GM21619 (cell line): ENCODE data around the gene NXPE1.
"Not testable (repeated sequence)": the region's sequence is repeated elsewhere in the genome, so short reads cannot be mapped to it uniquely, and the experiment has no call there.

ENCODE experiments used
- ATAC-seq: cut with Tn5 transposase; IDR thresholded peaks from one replicate; pipeline ENCODE4 v1.9.1; 2021; ENCODE audit not compliant: unreplicated experiment

NXPE1 gene

DNA sequence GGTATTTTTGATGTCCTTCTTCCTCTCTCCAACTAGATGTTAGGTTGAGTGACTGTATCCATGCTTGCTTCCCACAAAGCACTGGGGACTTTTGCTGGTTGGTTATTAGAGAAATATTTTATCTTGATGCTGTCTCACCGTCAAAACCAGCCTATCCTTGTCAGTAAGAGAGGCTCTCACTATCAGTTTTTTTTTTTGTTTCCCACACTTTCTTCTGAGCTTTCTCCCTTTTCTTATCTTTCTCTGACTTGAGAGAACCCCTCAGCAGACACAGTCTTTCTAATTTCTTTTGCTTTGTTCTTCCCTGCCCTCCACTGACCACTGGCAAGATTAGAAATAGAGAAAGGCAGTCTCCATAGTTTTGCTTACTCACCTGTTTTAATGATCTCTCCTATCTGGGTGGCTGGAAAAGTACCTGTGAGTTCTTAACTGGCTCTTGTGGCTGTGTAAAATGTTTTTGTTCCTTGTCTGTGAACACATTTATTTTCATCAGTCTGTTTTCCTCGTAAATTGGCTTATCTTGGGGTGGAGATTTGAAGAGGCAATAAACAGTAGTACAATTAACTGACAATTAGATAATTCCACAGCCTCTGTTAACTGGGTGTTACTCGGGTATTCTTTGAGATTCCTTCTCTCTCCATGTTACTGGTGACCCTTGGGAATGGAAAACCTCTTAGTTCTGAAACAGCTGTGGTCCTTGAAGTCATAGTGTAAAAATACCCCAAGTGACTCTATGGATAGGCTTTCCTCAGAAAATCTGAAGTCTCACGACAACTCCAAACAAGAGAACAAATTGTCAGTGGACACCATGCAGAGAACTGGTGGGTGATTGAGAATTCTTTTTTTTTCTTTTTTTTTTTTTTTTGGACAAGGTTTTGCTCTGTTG is at the start of gene NXPE1:
Gene NXPE1 (minus strand): TSS at position 457 of the 886 bp plus-strand sequence. CDS start 8,680 bp downstream, outside the sequence.
- no peak for ATAC-seq

DNA sequence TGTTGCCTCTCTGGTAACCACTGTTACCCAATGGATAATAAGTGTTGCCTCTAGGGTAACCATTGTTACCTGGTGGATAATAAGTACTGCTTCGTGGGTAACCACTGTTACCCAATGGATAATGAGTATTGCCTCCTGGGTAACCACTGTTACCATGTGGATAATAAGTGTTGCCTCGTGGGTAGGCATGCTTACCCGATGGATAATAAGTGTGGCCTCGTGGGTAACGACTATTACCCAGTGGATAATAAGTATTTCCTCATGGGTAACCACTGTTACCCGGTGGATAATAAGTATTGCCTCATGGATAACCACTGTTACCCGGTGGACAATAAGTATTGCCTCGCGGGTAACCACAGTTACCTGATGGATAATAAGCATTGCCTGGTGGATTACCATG is 49.7 kb upstream of the NXPE1 start:
- no peak for ATAC-seq

DNA sequence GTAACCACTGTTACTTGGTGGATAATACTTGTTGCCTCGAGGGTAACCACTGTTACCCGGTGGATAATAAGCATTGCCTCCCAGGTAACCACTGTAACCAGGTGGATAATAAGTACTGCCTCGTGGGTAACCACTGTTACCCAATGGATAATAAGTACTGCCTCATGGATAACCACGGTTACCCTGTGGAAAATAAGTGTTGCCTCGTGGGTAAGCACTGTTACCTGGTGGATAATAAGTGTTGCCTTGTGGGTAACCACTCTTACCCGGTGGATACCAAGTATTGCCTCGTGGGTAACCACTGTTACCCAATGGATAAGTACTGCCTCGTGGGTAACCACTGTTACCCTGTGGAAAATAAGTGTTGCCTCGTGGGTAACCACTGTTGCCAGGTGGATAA is 48.9 kb upstream of the NXPE1 start:
- ATAC-seq, result not testable (repeated sequence)

DNA sequence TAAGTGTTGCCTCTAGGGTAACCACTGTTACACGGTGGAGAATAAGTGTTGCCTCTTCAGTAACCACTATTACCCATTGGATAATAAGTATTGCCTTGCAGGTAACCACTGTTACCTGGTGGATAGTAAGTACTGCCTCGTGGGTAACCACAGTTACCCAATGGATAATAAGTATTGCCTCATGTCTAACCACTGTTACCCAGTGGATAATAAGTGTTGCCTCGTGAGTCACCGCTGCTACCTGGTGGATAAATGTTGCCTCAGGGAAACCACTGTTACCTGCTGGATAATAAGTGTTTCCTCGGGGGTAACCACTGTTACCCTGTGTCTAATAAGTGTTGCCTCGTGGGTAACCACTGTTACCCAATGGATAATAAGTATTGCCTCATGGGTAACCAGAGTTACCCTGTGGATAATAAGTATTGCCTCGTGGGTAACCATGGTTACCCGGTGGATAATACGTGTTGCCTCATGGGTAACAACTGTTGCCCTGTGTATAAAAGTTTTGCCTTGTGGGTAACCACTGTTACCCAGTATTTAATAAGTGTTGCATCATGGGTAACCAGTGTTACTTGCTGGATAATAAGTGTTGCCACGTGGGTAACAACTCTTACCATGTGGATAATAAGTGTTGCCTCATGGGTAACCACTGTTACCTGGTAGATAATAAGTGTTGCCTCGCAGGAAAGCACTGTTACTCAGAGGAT is 48.2 kb upstream of the NXPE1 start:
- ATAC-seq, result no peak

DNA sequence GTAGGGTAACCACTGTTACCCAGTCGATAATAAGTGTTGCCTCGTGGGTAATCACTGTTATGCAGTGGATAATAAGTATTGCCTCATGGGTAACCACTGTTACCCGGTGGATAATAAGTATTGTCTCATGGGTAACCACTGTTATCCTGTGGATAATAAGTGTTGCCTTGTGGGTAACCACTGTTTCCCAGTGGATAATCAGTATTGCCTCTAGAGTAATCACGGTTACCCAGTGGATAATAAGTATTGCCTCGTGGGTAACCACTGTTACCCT is 47.1 kb upstream of the NXPE1 start:
- not testable (repeated sequence) for ATAC-seq

DNA sequence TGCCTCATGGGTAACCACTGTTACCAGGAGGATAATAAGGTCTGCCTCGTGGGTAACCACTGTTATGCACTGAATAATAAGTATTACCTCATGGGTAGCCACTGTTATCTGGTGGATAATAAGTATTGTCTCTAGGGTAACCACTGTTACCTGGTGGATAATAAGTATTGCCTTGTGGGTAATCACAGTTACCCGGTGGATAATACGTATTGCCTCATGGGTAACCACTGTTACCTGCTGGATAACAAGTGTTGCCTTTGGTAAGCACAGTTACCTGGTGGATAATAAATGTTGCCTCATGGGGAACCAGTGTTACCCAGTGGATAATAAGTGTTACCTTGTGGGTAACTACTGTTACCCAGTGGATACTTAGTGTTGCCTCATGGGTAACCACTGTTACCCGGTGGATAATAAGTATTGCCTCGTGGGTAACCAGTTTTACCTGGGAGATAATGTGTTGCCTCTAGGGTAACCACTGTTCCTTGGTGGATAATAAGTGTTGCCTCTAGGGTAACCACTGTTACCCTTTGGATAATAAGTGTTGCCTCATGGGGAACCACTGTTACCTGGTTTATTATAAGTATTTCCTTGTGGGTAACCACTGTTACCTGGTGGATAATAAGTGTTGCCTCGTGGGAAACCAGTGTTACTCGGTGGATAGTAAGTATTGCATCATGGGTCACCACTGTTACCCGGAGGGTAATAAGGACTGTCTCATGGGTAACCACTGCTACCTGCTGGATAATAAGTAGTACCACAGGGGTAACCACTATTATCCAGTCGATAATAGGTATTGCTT is 46.5 kb upstream of the NXPE1 start:
- no peak for ATAC-seq

DNA sequence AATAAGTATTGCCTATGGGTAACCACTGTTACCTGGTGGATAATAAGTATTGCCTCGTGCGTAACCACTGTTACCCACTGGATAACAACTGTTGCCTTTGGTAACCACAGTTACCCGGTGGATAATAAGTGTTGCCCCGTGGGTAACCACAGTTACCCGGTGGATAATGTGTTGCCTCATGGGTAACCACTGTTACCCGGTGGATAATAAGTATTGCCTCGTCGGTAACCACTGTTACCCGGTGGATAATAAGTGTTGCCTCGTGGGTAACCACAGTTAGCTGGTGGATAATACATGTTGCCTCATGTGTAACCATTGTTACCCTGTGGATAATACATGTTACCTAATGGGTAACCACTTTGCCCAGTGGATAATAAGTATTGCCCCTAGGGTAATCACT is 45.7 kb upstream of the NXPE1 start:
- ATAC-seq, result no peak

DNA sequence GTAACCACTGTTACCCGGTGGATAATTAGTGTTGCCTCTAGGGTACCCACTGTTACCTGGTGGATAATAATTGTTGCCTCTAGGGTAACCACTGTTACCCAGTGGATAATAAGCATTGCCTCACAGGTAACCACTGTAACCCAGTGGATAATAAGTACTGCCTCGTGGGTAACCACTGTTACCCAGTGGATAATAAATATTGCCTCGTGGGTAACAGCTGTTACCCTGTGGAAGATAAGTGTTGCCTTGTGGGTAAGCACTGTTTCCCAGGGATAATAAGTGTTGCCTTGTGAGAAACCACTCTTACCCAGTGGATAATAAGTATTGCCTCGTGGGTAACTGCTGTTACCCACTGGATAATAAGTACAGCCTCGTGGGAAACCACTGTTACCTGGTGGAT is 45.2 kb upstream of the NXPE1 start:
- ATAC-seq, result no peak

DNA sequence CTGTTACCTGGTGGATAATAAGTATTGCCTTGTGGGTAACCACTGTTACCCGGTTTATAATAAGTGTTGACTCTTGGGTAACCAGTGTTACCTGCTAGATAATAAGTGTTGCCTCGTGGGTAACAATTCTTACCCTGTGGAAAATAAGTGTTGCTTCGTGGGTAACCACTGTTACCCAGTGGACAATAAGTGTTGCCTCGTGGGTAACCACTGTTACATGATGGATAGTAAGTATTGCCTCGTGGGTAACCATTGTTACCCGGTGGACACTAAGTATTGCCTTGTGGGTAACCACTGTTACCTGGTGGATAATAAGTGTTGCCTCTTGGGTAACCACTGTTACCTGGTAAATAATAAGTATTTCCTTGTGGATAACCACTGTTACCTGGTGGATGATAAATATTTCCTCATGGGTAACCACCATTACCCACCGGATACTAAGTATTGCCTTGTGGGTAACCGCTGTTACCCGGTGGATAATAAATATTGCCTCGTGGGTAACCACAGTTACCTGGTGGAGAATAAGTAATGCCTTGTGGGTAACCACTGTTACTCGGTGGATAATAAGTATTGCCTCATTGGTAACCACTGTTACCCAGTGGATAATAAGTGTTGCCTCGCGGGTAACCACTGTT is 44.6 kb upstream of the NXPE1 start:
- ATAC-seq, result no peak

DNA sequence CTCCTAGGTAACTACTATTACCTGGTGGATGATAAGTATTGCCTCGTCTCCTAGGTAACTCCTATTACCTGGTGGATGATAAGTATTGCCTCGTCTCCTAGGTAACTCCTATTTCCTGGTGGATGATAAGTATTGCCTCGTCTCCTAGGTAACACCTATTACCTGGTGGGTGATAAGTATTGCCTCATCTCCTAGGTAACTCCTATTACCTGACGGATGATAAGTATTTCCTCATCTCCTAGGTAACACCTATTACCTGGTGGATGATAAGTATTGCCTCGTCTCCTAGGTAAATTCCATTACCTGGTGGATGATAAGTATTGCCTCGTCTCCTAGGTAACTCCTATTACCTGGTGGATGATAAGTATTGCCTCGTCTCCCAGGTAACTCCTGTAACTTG is 43.5 kb upstream of the NXPE1 start:
- ATAC-seq, result not testable (repeated sequence)

DNA sequence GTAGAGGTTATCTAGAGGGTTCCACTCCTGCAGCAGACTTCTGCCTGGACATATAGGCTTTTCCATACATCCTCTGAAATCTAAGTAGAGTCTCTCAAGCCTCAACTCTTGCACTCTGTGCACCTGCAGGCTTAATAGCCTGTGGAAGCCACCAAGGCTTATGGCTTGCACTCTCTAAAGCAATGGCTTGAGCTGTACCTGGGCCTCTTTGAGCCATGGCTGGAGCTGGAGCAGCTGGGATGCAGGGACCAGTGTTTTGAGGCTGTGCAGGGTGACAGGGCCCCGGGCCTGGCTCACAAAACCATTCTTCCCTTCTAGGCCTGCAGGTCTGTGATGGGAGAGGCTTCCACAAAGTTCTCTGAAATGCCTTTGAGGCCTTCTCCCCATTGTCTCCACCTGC is 38.8 kb upstream of the NXPE1 start:
- no peak for ATAC-seq

DNA sequence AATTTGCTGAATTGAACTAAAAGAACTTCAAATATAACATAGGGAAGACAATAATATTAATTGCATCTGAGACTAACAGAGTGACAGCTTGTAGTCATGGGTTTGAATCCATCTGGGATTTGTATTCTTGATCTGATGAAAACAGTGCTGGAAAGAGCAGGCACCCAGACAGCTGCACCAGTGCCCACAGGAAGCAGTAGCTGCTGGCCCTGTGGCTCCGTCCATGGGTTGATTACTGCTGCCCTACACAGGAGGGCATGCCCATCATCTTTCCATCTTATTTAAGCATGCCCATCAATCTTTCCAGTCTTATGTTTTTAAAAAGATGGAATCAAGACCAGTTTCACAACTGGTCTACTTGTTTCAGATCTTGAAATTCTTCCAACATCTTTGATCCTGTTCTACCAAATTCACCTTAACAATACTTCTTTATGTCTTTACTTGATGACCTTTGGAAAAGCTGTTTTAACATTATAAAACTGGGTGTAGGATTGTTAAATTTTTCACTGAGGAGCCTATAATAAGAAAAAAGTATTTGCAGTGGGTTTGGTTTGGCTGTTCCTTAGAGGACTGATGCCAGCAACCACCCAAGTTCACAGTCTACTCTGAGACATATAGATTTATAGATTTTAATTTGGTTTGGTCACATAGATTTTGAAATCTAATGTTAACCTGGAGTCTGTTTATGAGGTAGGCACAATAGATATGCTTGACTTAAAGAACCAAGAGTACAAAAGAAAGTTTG is 36.7 kb upstream of the NXPE1 start:
- no peak for ATAC-seq

DNA sequence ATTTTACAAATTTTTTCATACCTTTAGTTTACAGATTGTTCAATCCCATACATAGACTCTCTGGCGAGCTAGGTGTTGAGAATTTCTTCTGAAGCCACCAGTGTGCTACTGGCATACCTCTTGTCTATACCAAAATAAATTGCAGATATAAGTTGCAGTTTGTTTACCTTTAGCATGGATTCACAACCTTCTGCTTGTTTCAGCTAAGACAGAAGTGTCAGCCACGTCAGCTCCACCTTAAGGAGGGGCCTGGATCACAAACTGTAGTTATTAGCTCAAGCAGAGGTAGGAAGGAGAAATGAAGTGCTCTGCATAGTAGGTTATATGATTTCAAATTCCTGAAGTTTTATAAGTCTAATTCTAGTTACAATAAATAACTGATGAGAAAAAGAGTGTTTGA is 35.9 kb upstream of the NXPE1 start, which contains the start of gene NXPE4:
Gene NXPE4 (minus strand): TSS at position 216 of the 400 bp plus-strand sequence. CDS start 1,027 bp downstream, outside the sequence.
- no peak for ATAC-seq

DNA sequence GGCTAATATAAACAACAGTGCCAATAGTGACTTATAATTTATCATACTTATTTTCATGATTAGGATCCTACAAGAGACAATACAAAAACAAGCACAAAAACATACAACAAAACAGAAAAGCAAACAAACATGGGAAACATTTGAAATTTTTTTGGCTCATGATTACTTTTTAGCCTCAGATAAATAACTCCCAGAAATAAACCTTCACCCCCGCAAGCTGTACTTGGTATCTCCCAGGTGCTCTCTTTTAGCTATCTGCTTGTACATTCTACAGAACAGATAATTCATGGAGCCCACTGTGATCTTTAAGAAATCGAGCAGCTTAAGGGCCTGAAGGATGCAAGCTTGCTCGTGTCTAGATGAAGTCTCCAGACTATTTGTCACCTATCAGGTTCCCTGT is 35.0 kb upstream of the NXPE1 start:
- ATAC-seq, result no peak

DNA sequence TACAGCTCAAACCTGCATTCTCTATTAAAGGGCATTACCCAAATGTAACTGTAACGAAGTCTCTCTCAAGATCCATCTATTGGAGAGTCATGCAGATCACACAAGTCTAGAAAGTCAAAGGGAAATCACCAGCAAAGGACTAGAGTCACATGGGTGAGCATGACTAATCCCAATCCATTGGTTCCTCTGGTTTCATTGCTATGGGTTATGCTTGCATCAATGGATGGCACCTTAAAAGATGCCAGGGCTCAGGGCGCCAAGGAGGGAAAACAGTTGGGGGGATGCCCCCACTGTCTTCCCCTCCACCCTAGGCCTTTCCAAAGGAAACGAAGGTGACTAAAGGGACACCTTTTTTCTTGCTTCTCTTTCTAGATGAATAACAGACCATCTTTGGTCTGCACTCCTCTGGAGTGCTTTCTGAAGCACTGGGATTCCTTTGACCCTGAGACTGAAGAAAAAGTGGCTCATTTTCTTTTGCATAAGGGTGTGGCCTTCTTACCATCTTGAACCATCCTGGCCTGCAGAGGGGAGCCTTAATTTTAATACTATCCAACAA is 27.8 kb upstream of the NXPE1 start:
- no peak for ATAC-seq

DNA sequence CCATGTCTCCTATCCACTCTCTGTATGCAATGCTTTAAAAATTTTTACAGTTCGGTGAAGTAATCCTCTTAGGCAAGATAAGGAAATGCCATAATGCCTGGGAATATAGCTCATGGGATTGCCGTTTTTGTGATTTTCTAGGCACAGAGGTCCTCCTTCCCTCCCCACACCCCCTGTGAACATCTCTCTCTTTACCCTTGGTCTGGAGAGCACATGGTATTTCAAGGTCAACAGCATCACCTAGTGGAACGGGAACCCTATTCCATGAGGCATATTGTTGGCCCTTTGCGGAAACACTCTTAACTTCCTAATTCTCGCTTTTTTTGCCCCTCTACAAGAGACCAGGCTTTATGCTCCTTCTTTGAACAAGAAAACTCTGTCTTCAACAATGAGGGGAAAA is 27.1 kb upstream of the NXPE1 start:
- ATAC-seq, result no peak

DNA sequence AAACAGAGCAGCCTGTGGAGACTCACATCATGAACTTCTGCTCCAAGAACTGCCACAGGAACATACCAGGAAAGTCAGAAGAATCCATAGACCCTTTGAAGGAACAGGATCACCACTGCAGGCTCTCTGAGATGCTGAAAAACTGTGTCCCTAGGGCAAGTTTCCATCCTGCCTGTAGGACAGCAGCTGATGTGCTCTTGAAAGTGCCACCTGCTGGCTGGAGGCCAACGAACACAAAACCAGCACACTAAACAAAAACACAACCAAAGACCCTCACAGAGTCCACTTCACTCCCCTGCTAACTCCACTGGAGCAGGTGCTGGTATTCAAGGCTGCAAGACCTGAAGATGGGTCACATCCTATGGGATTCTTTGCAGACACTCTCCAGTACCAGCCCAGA is 12.0 kb upstream of the NXPE1 start:
- no peak for ATAC-seq

DNA sequence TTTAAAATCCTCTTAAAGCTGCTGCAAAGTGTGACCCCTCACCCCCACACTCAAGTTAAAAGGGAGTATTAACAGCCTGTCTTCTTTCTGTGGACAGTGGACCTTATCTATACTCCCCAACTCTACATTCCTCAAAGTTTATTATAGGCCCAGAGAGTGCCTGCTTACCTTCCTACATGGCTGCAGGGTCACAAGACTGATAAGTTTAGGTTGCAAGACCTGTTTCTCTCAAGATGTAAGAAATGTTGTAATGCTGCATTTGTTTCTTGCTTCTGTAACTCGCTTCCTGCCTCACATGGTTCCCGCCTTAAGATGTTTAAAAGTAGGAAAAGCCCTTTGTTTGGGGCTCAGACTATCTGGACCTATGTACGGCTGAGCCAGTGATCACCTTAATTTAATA is 10.1 kb upstream of the NXPE1 start:
- no peak for ATAC-seq

DNA sequence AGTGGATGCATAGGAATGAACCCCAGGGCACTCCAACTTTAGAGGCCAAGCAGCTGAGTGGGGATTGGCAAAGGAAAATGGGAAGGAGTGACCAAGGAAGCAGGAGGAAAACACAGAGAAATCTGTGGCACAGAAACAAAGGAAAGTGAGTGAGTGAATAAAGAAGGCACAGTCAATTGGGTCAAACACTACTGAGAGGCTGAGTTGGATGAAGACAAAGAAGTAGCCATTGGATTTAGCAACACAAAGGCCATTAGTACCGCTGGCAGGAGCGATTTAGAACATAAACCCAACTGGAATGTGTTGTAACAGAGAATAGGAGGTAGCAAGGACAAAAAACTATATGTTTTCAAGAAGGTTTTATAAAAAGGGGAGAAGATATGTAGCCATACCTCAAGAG is 6.6 kb upstream of the NXPE1 start:
- no peak for ATAC-seq

DNA sequence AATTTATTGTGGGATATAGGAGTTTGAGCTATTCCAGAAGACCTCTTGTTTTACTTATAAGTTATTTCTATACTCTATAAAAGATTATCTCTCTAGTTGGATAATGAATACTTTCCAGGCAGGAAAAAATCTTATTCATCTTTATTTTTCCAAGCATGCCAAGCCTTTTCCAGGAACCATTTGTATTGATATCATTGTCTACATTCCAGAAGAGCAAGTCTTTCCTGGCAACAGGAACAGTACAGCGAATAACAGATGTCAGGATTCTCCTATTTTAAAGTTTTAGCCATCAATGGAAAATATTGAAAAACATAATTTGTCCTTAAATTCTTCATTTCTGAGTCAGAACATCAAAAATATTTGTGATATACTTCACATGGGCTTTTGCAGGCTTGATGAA is 5.2 kb upstream of the NXPE1 start:
- ATAC-seq, result no peak
